ENCODE measurements around the gene KCNJ6. TPM values are rescaled to one million over a fixed set of nuclear protein-coding genes. Genes with fewer than 3 reads are reported as not detected.
A peak's percentile ranks its signal among the peaks of the same experiment; 100 is the strongest.

KCNJ6 gene
- total and polyA plus RNA-seq, 9 of the 15 experiments (the other 6 are each of a cell fraction or from before 2014, with no cell fraction given), result 0.06 to 0.21 (median 0.13) TPM; not detected in 1

- H4K20me1 ChIP-seq (replicated peaks; ENCODE audit: control insufficient read depth, insufficient read depth, low read length), result no peaks in the 10 kb centered on the region
- no peaks in the 10 kb centered on the region for H3K9me3 ChIP-seq (replicated peaks; ENCODE audit: control insufficient read depth, insufficient read depth, low read depth, low read length)
- intact Hi-C loops (cut with micrococcal nuclease), result no loop called here
- no peak for ATAC-seq
- H3K79me2 ChIP-seq (ENCODE audit: control insufficient read depth, insufficient read depth, low read length), result no peaks in the 10 kb centered on the region
- H3K36me3 ChIP-seq (ENCODE audit: control insufficient read depth, insufficient read depth, low read length), result no peaks in the 10 kb centered on the region
- H3K4me2 ChIP-seq (ENCODE audit: insufficient read depth, low read length), result no peak overlapping the region
- H3K4me3 ChIP-seq, result no peak overlapping the region
- TF ChIP-seq SAFB (IDR thresholded peaks at IDR 0.05; ENCODE audit: borderline replicate concordance, low read depth, low read length) (no peak), ZBTB7A (IDR thresholded peaks at IDR 0.05; ENCODE audit: borderline replicate concordance, control insufficient read depth, low read depth, low read length) (no peak), CEBPB (tag; IDR thresholded peaks at IDR 0.05) (0 out of 2 replicates have a peak, but pooled peaks have one; percentile 16), ZNF12 (CRISPR knock-in tag; IDR thresholded peaks at IDR 0.05) (no peak), RFX1 (IDR thresholded peaks at IDR 0.05) (no peak)
- no peak overlapping the region for H3K9ac ChIP-seq (ENCODE audit: insufficient read depth in 1 of 2, low read depth in 2 of 2, low read length in 2 of 2)
- CTCF ChIA-PET (ENCODE audit: low intra/inter-chr PET ratio), result no interaction called here
- POLR2A ChIA-PET, result interaction anchor here (1.1 kb wide), 1 partner anchor 11 kb away, joined by 3 read pairs; no protein-coding TSS in a partner anchor
- no peak for DNase-seq (ENCODE audit: extremely low read depth in 1 of 4, low spot score in 3 of 4)
- H3K4me1 ChIP-seq (replicated peaks in 1 of 2; ENCODE audit: control insufficient read depth in 2 of 2, insufficient read depth in 2 of 2, low read length in 2 of 2), result no peaks in the 10 kb centered on the region
- in situ Hi-C loops (cut with MboI), result no loop called here
- BruUV-seq (replicated peaks), result no TSS peak
- FAIRE-seq, result no peak
- WGBS (ENCODE audit: insufficient coverage, low coverage, missing lambda C conversion rate), result 0% methylated on average over 2 of the region's 2 CpGs
- no peak overlapping the region for H3K27ac ChIP-seq (ENCODE audit: extremely low read depth, low read depth, low read length)
- H3K27me3 ChIP-seq (ENCODE audit: control insufficient read depth in 2 of 2, insufficient read depth in 2 of 2, low read length in 2 of 2), result peaks cover 16 to 25% of the 10 kb centered on the region in 2 experiments
- H2AFZ ChIP-seq (ENCODE audit: low read depth, low read length), result no peak overlapping the region
- H3K9me1 ChIP-seq (ENCODE audit: control insufficient read depth, insufficient read depth, low read length), result no peaks in the 10 kb centered on the region
These were observed 95.2 kb downstream of the KCNJ6 start for GRCh38 chr21:37821092-37821491.

GRCh38 chr21:37819372-37819771 lies 96.9 kb downstream of the KCNJ6 start:
- no peaks in the 10 kb centered on the region for H4K20me1 ChIP-seq (replicated peaks; ENCODE audit: control insufficient read depth, insufficient read depth, low read length)
- TF ChIP-seq, protein P1, sequence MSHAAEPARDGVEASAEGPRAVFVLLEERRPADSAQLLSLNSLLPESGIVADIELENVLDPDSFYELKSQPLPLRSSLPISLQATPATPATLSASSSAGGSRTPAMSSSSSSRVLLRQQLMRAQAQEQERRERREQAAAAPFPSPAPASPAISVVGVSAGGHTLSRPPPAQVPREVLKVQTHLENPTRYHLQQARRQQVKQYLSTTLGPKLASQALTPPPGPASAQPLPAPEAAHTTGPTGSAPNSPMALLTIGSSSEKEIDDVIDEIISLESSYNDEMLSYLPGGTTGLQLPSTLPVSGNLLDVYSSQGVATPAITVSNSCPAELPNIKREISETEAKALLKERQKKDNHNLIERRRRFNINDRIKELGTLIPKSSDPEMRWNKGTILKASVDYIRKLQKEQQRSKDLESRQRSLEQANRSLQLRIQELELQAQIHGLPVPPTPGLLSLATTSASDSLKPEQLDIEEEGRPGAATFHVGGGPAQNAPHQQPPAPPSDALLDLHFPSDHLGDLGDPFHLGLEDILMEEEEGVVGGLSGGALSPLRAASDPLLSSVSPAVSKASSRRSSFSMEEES (CRISPR knock-in tag; IDR thresholded peaks at IDR 0.05), result peak; percentile 40; the same call in 1 of the 2 replicates
- TF ChIP-seq ZNF316 (IDR thresholded peaks at IDR 0.05), result no peak
- H3K36me3 ChIP-seq (ENCODE audit: control insufficient read depth, insufficient read depth, low read length), result no peaks in the 10 kb centered on the region
- H3K27ac ChIP-seq (ENCODE audit: extremely low read depth, low read depth, low read length), result no peak overlapping the region
- H3K4me2 ChIP-seq (ENCODE audit: insufficient read depth, low read length), result no peak overlapping the region
- H3K9me1 ChIP-seq (ENCODE audit: control insufficient read depth, insufficient read depth, low read length), result no peaks in the 10 kb centered on the region
- H3K27me3 ChIP-seq (ENCODE audit: control insufficient read depth in 2 of 2, insufficient read depth in 2 of 2, low read length in 2 of 2), result peaks cover 22% of the 10 kb centered on the region in 2 experiments
- ATAC-seq (no peak), DNase-seq (ENCODE audit: extremely low read depth in 1 of 4, low spot score in 3 of 4) (no peak), FAIRE-seq (no peak)
- no peaks in the 10 kb centered on the region for H3K79me2 ChIP-seq (ENCODE audit: control insufficient read depth, insufficient read depth, low read length)
- in situ Hi-C loops (cut with MboI), result no loop called here
- no peaks in the 10 kb centered on the region for H3K9me3 ChIP-seq (replicated peaks; ENCODE audit: control insufficient read depth, insufficient read depth, low read depth, low read length)
- ChIA-PET POLR2A (no interaction called here), CTCF (ENCODE audit: low intra/inter-chr PET ratio) (no interaction called here)
- no TSS peak for BruUV-seq (replicated peaks)
- H3K9ac ChIP-seq (ENCODE audit: insufficient read depth in 1 of 2, low read depth in 2 of 2, low read length in 2 of 2), result no peak overlapping the region
- H3K4me3 ChIP-seq, result no peak overlapping the region
- no peaks in the 10 kb centered on the region for H3K4me1 ChIP-seq (replicated peaks in 1 of 2; ENCODE audit: control insufficient read depth in 2 of 2, insufficient read depth in 2 of 2, low read length in 2 of 2)
- intact Hi-C loops (cut with micrococcal nuclease), result no loop called here
- H2AFZ ChIP-seq (ENCODE audit: low read depth, low read length), result no peak overlapping the region

Data from K562 (cell line).